GM21447 (cell line): ENCODE measurements around the gene CRACR2A.

Experiments used
- ATAC-seq: cut with Tn5 transposase; IDR thresholded peaks from one replicate; pipeline ENCODE4 v1.9.1; 2021; ENCODE audit not compliant: unreplicated experiment

Gene CRACR2A

GRCh38 chr12:3752741-3753486, at the start of gene CRACR2A:
CRACR2A (minus strand) TSS chr12:3753109; CDS start chr12:3696999, 56,110 bp downstream.
- peak; percentile 84 for ATAC-seq

- no peak for ATAC-seq
Measured at GRCh38 chr12:3797531-3798048, 44.7 kb upstream of the CRACR2A start.

GRCh38 chr12:3795492-3796133, 42.7 kb upstream of the CRACR2A start:
- no peak for ATAC-seq

GRCh38 chr12:3795066-3795465, 42.2 kb upstream of the CRACR2A start:
- ATAC-seq = no peak

GRCh38 chr12:3792623-3793288, 39.8 kb upstream of the CRACR2A start:
- no peak for ATAC-seq

- ATAC-seq = no peak
Measured at GRCh38 chr12:3791256-3791874, 38.5 kb upstream of the CRACR2A start.

GRCh38 chr12:3790642-3791041, 37.7 kb upstream of the CRACR2A start:
- ATAC-seq = no peak

GRCh38 chr12:3789838-3790237, 36.9 kb upstream of the CRACR2A start:
- ATAC-seq = no peak

- ATAC-seq = no peak
Measured at GRCh38 chr12:3777206-3777809, 24.4 kb upstream of the CRACR2A start.

GRCh38 chr12:3775385-3776035, 22.6 kb upstream of the CRACR2A start:
- ATAC-seq = no peak

GRCh38 chr12:3772380-3772779, 19.5 kb upstream of the CRACR2A start:
- no peak for ATAC-seq

GRCh38 chr12:3771853-3772252, 18.9 kb upstream of the CRACR2A start:
- ATAC-seq = no peak

GRCh38 chr12:3770891-3771290, 18.0 kb upstream of the CRACR2A start:
- no peak for ATAC-seq

GRCh38 chr12:3768911-3769447, 16.1 kb upstream of the CRACR2A start:
- no peak for ATAC-seq

- no peak for ATAC-seq
Measured at GRCh38 chr12:3761116-3761735, 8.3 kb upstream of the CRACR2A start.

- ATAC-seq = no peak
Measured at GRCh38 chr12:3759878-3760277, 7.0 kb upstream of the CRACR2A start.

- no peak for ATAC-seq
Measured at GRCh38 chr12:3757261-3757660, 4.4 kb upstream of the CRACR2A start.

GRCh38 chr12:3755898-3756297, 3.0 kb upstream of the CRACR2A start:
- no peak for ATAC-seq

- no peak for ATAC-seq
Measured at GRCh38 chr12:3753544-3754284, 805 bp upstream of the CRACR2A start.
